HCT116 (cell line): ENCODE results near the gene GLDC. TPM values are rescaled to one million over a fixed set of nuclear protein-coding genes. Genes with fewer than 3 reads are reported as not detected.
"Not testable (repeated sequence)": the region's sequence is repeated elsewhere in the genome, so short reads cannot be mapped to it uniquely, and the experiment has no call there.

ENCODE experiments used
- ATAC-seq: fragments of 200-7000 bp; cut with Tn5 transposase; 2 replicates; pipeline ENCODE4 v1.9.1; 2020; ENCODE audit warnings: mild to moderate bottlenecking, moderate library complexity
- BruUV-seq: library from RNA; stranded (reverse); fragments of 400-500 nt; replicated peaks from 2 replicates; lab custom pipeline; 2021; lab: Mats Ljungman, UMichigan
- CTCF ChIA-PET: fragments of 300-600 bp; sonication (Branson Sonifier 250); formaldehyde crosslinking; loops from one replicate; lab custom pipeline; 2021; ENCODE audit warnings: antibody characterized with exemption; lab: Charles Lee
- POLR2A ChIA-PET: fragments of 300-600, 350-600 bp; sonication (Branson Sonifier 250); formaldehyde crosslinking; loops from one replicate; lab custom pipeline; 2021; ENCODE audit warnings: antibody characterized with exemption; lab: Charles Lee
- RAD21 ChIA-PET, 2 experiments: fragments of 300-600 bp; sonication (Branson Sonifier 250); formaldehyde crosslinking; loops; one replicate each; lab custom pipeline; 2023; ENCODE audit warnings: low total read pairs in 2 of 2; ENCODE audit not compliant: uncharacterized antibody in 2 of 2, unreplicated experiment in 2 of 2, low non-redundant PET in 1 of 2; lab: Charles Lee
- DNase-seq: peaks from one replicate; pipeline ENCODE4 v3.0.0-alpha.2; 2010; ENCODE audit warnings: low read depth, low spot score
- H2AFZ ChIP-seq: fragments of 200-600 bp; shearing (Covaris generic), sonication (generic); 2 replicates; pipeline ENCODE4 v1.6.1; 2017; ENCODE audit warnings: low read depth, mixed run types, mixed read lengths, antibody characterized with exemption, low read length; ENCODE audit not compliant: poor library complexity, severe bottlenecking
- H3K27ac ChIP-seq: 2 replicates; pipeline ENCODE4 v1.5.1; 2012; ENCODE audit warnings: low read depth, low read length
- H3K27me3 ChIP-seq: fragments of 200-600 bp; sonication (generic); 2 replicates; pipeline ENCODE4 v1.6.1; 2016; ENCODE audit warnings: mixed run types, low read length, mixed read lengths; ENCODE audit not compliant: insufficient read depth
- H3K36me3 ChIP-seq, 2 experiments: fragments of 200-500 bp in 1 of 2; fragments of 200-600 bp in 1 of 2; sonication (Bioruptor generic) in 1 of 2; sonication (generic) in 1 of 2; 2 replicates each; pipeline versions ENCODE4 v1.5.1 to v1.6.1; 2014 to 2016; ENCODE audit warnings: low read length in 2 of 2, inconsistent platforms in 1 of 2, mixed read lengths in 1 of 2, mixed run types in 1 of 2; ENCODE audit not compliant: insufficient read depth in 2 of 2, control insufficient read depth in 1 of 2
- H3K4me1 ChIP-seq, 2 experiments: fragments of 200-600 bp in 1 of 2; sonication (generic) in 1 of 2; 2 replicates each; pipeline versions ENCODE4 v1.5.1 to v1.6.1; 2012 to 2017; ENCODE audit warnings: low read length in 2 of 2, inconsistent platforms in 1 of 2, mild to moderate bottlenecking in 1 of 2, mixed read lengths in 1 of 2, mixed run types in 1 of 2, moderate library complexity in 1 of 2; ENCODE audit not compliant: insufficient read depth in 2 of 2, control insufficient read depth in 1 of 2
- H3K4me2 ChIP-seq: fragments of 200-600 bp; sonication (generic); 2 replicates; pipeline ENCODE4 v1.6.1; 2017; ENCODE audit warnings: mixed run types, low read length, mixed read lengths
- H3K4me3 ChIP-seq, 2 experiments: fragments of 200-600 bp in 1 of 2; sonication (generic) in 1 of 2; replicated peaks in 1 of 2; 2 replicates each; pipeline ENCODE4 v1.5.1; 2011 to 2016; ENCODE audit warnings: low read length in 2 of 2, control low read depth in 1 of 2, low read depth in 1 of 2, mild to moderate bottlenecking in 1 of 2, mixed read lengths in 1 of 2, mixed run types in 1 of 2
- H3K79me2 ChIP-seq: fragments of 200-600 bp; sonication (generic); 2 replicates; pipeline ENCODE4 v1.6.1; 2017; ENCODE audit warnings: mild to moderate bottlenecking, mixed run types, low read length, moderate library complexity, mixed read lengths; ENCODE audit not compliant: insufficient read depth
- H3K9ac ChIP-seq: fragments of 200-600 bp; sonication (generic); 2 replicates; pipeline ENCODE4 v1.6.1; 2016; ENCODE audit warnings: low read length, mixed read lengths
- H3K9me2 ChIP-seq: fragments of 200-600 bp; sonication (generic), shearing (Covaris generic); 2 replicates; pipeline ENCODE4 v1.6.1; 2017; ENCODE audit warnings: mixed run types, mild to moderate bottlenecking, moderate library complexity; ENCODE audit not compliant: insufficient read depth
- H3K9me3 ChIP-seq, 2 experiments: fragments of 200-500 bp in 1 of 2; fragments of 200-600 bp in 1 of 2; sonication (Bioruptor generic) in 1 of 2; sonication (generic) in 1 of 2; 2 replicates each; pipeline ENCODE4 v1.6.1; 2014 to 2017; ENCODE audit warnings: low read length in 2 of 2, mixed read lengths in 2 of 2, inconsistent platforms in 1 of 2, low read depth in 1 of 2, mild to moderate bottlenecking in 1 of 2, mixed run types in 1 of 2, moderate library complexity in 1 of 2; ENCODE audit not compliant: control insufficient read depth in 1 of 2, insufficient read depth in 1 of 2
- H4K20me1 ChIP-seq: fragments of 200-600 bp; sonication (generic), shearing (Covaris generic); 2 replicates; pipeline ENCODE4 v1.6.1; 2017; ENCODE audit warnings: mixed run types, mild to moderate bottlenecking, moderate library complexity; ENCODE audit not compliant: insufficient read depth
- CBX3 ChIP-seq: IDR thresholded peaks from 2 replicates; pipeline ENCODE4 v1.6.1; 2012; ENCODE audit warnings: low read depth
- JUND ChIP-seq: IDR thresholded peaks from 2 replicates; pipeline ENCODE4 v1.6.1; 2012
- POLR2AphosphoS5 ChIP-seq: IDR thresholded peaks from 2 replicates; pipeline ENCODE4 v1.6.1; 2011; ENCODE audit warnings: mild to moderate bottlenecking, low read depth, low read length, moderate library complexity
- SP1 ChIP-seq: IDR thresholded peaks from 2 replicates; pipeline ENCODE4 v1.6.1; 2012; ENCODE audit warnings: low read depth
- intact Hi-C: fragments of 100-400 bp; cut with micrococcal nuclease; formaldehyde crosslinking; loops from 2 replicates; pipeline ENCODE4 v1.10.0; 2022
- total RNA-seq: library from RNA; stranded (reverse); gene quantifications from one replicate; pipeline ENCODE4 v1.2.1, GENCODE V29; 2021; ENCODE audit not compliant: unreplicated experiment
- TF ChIP-seq, protein P1 (sequence below): IDR thresholded peaks from 2 replicates; pipeline ENCODE4 v1.6.1; 2012
- TF ChIP-seq, protein P2 (sequence below): IDR thresholded peaks from 2 replicates; pipeline ENCODE4 v1.6.1; 2011; ENCODE audit warnings: mild to moderate bottlenecking, low read length, moderate library complexity; ENCODE audit not compliant: insufficient replicate concordance; ENCODE audit errors: extremely low read depth

GLDC gene
- total RNA-seq, 1 experiment from 2014 or later, result 4.9 TPM

DNA sequence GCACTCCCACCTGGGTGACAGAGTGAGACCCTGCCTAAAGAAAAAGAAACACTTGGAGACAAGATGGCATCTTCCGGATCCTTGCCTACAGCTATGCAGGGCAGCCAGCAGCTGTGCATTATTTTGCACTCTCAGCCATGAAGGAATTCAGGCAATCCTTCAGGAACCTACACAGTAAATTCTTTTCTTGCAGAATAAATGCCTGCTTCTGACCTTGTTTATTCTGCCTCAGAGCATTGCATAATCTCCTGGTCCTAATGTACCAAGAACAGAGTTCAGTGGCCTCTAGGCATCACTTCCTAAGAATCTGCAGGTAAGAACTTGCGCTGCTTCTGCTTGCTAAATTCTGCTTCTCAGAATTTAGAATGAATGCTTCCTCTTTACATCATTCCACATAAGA, 16.8 kb downstream of the GLDC start:
- H3K9me2 ChIP-seq, result 0 out of 2 replicates have a peak, but pooled peaks cover 4% of the 10 kb centered on the region
- no peaks in the 10 kb centered on the region for H4K20me1 ChIP-seq
- H3K4me1 ChIP-seq, result no peaks in the 10 kb centered on the region
- H3K4me3 ChIP-seq, result no peak overlapping the region
- DNase-seq (no peak), ATAC-seq (no peak)
- H3K27ac ChIP-seq, result no peak overlapping the region
- no peak overlapping the region for H3K9ac ChIP-seq
- peaks cover 7% of the 10 kb centered on the region; the same call in 1 of the 2 replicates for H3K27me3 ChIP-seq
- TF ChIP-seq POLR2AphosphoS5, result no peak
- no peak for TF ChIP-seq JUND
- TF ChIP-seq, protein P1, sequence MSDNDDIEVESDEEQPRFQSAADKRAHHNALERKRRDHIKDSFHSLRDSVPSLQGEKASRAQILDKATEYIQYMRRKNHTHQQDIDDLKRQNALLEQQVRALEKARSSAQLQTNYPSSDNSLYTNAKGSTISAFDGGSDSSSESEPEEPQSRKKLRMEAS, result no peak
- no peak overlapping the region for H2AFZ ChIP-seq
- no peaks in the 10 kb centered on the region for H3K36me3 ChIP-seq
- ChIA-PET CTCF (no interaction called here), RAD21 (no interaction called here), POLR2A (no interaction called here)
- H3K79me2 ChIP-seq, result no peaks in the 10 kb centered on the region
- BruUV-seq, result no TSS peak
- no peaks in the 10 kb centered on the region for H3K9me3 ChIP-seq
- H3K4me2 ChIP-seq, result no peak overlapping the region
- intact Hi-C loops, result no loop called here

DNA sequence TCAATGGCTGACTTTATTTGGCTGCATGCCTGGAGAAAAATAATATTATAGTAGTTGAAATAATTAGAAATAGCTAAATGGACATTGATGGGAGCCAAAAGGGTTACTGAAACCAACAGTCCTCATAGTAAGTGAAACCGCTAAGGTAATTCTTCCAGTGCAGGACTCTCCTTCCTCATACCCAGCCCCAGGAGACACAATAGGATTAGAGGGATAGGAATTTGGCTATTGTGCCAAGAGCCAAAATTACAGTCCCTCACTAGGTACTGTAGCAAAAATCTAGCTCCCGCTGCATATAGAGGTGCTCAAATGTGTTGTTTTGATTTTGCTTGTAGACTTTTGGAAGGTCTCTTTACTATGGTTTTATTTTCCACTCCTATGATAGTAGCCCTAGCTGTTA, 20.2 kb downstream of the GLDC start:
- Histone ChIP-seq H4K20me1 (no peaks in the 10 kb centered on the region), H3K4me1 (no peaks in the 10 kb centered on the region), H3K9ac (no peak overlapping the region), H3K27ac (no peak overlapping the region), H2AFZ (no peak overlapping the region), H3K79me2 (no peaks in the 10 kb centered on the region), H3K36me3 (no peaks in the 10 kb centered on the region), H3K9me2 (0 out of 2 replicates have a peak, but pooled peaks cover 4% of the 10 kb centered on the region), H3K4me2 (no peak overlapping the region), H3K27me3 (peaks cover 7% of the 10 kb centered on the region; the same call in 1 of the 2 replicates), H3K4me3 (no peak overlapping the region), H3K9me3 (no peaks in the 10 kb centered on the region)
- ATAC-seq (no peak), DNase-seq (no peak)
- CTCF ChIA-PET, result no interaction called here
- POLR2A ChIA-PET, result no interaction called here
- TF ChIP-seq, protein P2, sequence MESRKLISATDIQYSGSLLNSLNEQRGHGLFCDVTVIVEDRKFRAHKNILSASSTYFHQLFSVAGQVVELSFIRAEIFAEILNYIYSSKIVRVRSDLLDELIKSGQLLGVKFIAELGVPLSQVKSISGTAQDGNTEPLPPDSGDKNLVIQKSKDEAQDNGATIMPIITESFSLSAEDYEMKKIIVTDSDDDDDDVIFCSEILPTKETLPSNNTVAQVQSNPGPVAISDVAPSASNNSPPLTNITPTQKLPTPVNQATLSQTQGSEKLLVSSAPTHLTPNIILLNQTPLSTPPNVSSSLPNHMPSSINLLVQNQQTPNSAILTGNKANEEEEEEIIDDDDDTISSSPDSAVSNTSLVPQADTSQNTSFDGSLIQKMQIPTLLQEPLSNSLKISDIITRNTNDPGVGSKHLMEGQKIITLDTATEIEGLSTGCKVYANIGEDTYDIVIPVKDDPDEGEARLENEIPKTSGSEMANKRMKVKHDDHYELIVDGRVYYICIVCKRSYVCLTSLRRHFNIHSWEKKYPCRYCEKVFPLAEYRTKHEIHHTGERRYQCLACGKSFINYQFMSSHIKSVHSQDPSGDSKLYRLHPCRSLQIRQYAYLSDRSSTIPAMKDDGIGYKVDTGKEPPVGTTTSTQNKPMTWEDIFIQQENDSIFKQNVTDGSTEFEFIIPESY, result no peak
- TF ChIP-seq SP1 (no peak), CBX3 (no peak), JUND (no peak)
- TF ChIP-seq, protein P1, result no peak
- RAD21 ChIA-PET, result no interaction called here
- no TSS peak for BruUV-seq
- intact Hi-C loops, result no loop called here

DNA sequence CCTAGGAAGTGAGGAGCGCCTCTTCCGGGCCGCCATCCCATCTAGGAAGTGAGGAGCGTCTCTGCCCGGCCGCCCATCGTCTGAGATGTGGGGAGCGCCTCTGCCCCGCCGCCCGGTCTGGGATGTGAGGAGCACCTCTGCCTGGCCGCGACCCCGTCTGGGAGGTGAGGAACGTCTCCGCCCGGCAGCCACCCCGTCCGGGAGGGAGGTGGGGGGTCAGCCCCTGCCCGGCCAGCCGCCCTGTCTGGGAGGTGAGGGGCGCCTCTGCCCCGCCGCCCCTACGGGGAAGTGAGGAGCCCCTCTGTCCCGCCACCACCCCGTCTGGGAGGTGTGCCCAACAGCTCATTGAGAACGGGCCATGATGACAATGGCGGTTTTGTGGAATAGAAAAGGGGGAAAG, 22.7 kb downstream of the GLDC start:
- H3K9ac ChIP-seq, CTCF ChIA-PET, H3K4me2 ChIP-seq, H4K20me1 ChIP-seq, DNase-seq, H3K27ac ChIP-seq, H3K27me3 ChIP-seq, H3K4me1 ChIP-seq, H2AFZ ChIP-seq, BruUV-seq, H3K79me2 ChIP-seq, RAD21 ChIA-PET, intact Hi-C loops, H3K4me3 ChIP-seq, ATAC-seq, POLR2A ChIA-PET, H3K36me3 ChIP-seq, H3K9me2 ChIP-seq, H3K9me3 ChIP-seq: not testable (repeated sequence)
